ENCODE data around the gene HMSD. TPM values are rescaled to one million over a fixed set of nuclear protein-coding genes. Genes with fewer than 3 reads are reported as not detected.

Gene HMSD
- total RNA-seq, 1 donor from 2014 or later = 2.0 TPM

DNA sequence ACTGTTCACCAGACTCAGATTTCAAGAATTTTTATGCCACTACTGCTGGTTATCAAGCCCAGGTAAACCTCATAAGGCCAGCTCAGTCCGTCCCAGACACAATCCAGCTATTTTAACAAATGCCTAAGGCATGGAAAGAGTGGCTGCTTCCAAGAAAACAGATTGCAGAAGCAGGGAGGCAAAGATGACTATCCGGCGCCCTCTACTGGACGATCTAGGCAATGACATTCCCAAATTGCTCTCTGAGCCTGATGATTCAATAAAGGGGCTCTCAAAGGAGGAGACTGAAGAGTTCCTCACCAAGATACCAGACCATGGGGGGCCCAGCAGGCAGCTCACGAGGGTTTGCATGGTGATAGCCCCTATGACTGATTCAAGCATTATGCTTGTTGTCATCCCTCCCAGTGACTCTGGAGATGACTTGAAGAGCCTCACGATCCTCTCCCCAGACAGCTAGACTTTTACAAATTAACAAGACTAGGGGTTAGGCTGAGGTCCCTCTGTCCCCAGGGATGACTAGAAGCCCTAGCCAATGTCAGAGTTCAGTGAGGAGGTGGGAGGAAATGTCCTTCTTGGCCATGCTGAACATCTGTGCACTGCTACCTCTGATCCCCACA is 45.8 kb downstream of the HMSD start:
- ATAC-seq = peak; percentile 72

DNA sequence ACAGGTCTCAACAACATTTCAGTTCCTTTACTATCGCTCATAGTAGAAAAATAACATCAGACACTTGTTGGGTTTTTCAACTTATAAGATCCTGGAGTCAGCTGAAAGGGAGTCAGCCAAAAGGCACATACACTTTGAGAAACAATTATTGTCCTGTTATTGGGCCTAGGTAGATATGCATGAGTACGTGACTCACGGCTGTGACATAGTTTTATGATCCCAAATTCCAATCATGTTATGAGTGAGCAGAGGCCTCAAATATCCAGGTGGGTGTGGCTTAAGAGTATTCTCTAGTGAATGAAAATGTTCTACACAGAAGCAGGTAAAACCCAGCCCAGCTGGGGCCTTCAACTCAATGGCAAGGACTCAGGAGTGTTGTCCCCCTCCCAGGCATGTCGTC is 47.9 kb downstream of the HMSD start:
- no peak for ATAC-seq

DNA sequence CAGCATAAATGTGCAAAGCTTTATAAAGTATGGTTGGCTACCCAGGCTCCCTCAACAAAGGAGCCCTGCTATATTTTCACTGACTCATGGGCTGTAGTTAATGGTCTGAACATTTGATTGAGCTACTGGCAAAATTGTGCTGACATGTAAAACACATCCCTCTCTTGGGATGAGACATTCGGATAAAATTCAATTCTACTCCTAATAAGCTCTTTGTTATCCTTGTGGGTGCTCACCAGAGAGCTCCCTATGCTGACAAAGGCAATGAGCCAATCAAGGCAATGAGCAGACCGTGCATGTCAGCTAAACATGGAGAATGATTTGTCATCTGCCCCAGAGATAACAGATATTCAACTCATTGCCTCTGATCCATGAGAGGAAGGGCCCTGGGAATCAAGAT is 48.5 kb downstream of the HMSD start:
- no peak for ATAC-seq

DNA sequence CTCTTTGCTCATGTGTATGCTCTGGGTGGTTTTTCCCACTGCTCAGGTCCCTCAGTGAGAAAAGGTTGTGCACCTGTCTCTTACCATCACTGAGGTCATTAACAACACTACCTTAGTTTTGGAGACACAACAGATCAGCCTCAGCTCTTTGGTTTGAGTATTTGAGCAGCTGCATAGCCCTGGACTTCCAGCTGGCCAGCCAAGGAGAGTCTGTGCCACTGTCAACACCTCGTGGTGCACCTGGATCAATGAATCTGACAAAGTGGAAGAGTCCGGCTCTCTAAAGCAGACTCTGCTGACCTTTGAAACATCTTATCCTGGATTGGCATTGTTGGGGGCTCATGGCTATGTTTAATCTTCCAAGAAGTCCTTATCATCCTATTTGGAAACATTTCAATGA is 50.8 kb downstream of the HMSD start:
- ATAC-seq = no peak

DNA sequence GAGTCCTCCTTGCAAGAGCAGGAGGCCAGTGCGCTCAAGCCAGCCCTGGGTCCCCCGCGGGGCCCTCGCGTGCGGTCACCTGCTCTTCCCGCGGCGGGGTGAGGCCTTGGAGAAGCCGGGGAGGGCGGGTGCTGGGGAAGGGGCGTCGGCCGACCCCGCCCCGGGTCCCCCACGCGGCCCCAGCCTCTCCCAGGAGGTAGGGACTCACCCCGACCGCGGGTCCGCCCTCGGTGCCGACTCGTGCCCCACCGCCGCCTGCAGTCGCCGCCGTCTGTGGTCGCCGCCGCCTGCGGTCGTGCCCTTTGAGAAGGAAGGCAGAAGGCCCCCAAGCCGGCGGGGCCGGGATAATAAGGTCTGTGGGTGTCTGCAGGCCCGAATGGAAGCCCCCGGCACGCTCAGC is 53.5 kb downstream of the HMSD start:
- no peak for ATAC-seq

DNA sequence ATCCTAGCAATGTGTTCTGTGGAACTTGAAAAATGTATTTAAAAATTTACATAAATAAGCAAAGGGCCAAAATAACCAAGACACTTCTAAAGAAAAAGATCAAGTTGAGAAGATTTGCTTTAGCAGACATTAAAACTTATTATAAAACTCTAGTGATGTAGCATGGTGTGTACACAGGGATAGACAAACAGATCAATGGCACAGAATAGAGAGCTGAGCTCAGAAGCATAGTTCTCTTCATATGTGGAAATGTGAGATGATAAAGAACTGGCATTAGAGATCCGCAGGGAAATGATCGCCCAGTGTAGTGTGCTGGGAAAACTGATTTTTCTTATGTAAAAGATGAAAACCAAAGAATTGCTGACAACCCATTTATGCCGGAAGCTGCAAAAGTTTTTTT is 60.2 kb downstream of the HMSD start:
- ATAC-seq = no peak

Other genes starting within 250 kb of the HMSD start
- 7.1 TPM for gene SERPINB11, start 246.3 kb upstream of the HMSD start, total RNA-seq
- gene SERPINB7, start 173.9 kb upstream of the HMSD start, total RNA-seq = 1.4 TPM
- 139 TPM for gene SERPINB2, start 61.6 kb upstream of the HMSD start, total RNA-seq
- gene SERPINB10, start 41.3 kb upstream of the HMSD start, total RNA-seq = 0.36 TPM
- 44.0 TPM for gene SERPINB8, start 20.8 kb downstream of the HMSD start, total RNA-seq
- not detected for gene LINC00305, start 199.8 kb downstream of the HMSD start, total RNA-seq